ENCODE data around the gene HSPB7. TPM values are rescaled to one million over a fixed set of nuclear protein-coding genes. Genes with fewer than 3 reads are reported as not detected.

Gene HSPB7
- total RNA-seq, 1 donor from 2014 or later, result not detected

GRCh38 chr1:15972409-15972808 is 45.4 kb downstream of the HSPB7 start:
- Histone ChIP-seq H3K4me3 (ENCODE audit: low read depth, low read length) (no peak overlapping the region), H3K27me3 (ENCODE audit: control insufficient read depth, insufficient read depth, low read length) (no peaks in the 10 kb centered on the region), H3K36me3 (ENCODE audit: control insufficient read depth, insufficient read depth, low read length) (peaks cover 2% of the 10 kb centered on the region)
- TF ChIP-seq CTCF (IDR thresholded peaks at IDR 0.05; ENCODE audit: insufficient read depth, low read length, poor library complexity, severe bottlenecking), result no peak
- DNase-seq (ENCODE audit: low read depth), result no peak

DNA sequence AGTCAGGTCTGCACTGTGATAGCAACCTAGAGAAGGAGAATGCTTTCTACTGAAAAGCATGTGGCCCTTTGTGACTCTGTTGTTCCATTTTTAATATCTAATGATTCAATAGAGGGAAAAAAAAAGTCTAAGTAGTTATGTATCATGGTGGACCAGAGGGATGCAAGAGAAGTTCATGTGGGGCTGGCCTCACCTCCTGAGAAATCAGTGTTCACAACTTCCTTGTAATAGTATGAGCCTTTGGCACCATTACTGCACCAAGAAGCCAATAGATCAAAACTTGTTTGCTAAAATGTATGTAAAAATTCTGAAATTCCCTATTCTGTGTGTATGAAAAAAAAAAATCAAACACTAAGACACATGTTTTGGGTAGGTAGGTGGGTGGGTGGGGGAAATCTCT is 46.9 kb downstream of the HSPB7 start:
- Histone ChIP-seq H3K27me3 (ENCODE audit: control insufficient read depth, insufficient read depth, low read length) (no peaks in the 10 kb centered on the region), H3K36me3 (ENCODE audit: control insufficient read depth, insufficient read depth, low read length) (peaks cover 2% of the 10 kb centered on the region), H3K4me3 (ENCODE audit: low read depth, low read length) (no peak overlapping the region)
- no peak for TF ChIP-seq CTCF (IDR thresholded peaks at IDR 0.05; ENCODE audit: insufficient read depth, low read length, poor library complexity, severe bottlenecking)
- no peak for DNase-seq (ENCODE audit: low read depth)

DNA sequence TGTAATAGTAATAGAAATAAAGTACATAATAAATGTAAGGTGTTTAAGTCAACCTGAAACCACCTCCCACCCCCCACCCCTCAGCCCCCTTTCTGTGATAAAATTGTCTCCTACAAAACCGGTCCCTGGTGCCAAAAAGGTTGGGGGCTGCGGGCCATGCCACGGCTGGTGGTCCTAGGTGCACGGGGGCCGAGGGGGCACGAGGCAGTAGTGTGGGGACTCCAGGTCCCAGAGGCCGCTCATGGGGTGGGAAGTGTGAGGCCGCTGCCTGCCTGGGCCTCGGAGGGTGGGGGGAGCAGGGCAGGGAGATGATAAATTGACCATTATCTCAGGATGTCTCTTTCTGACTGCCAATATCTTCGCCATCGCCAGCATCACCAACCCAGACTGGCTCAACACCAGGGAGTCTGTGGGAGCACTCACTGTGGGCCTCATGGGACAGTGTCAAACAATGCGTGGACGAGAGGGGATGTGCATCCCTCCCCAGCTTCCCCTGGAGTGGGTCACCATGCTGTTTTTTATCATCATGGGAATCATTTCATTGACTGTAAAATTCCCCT is 48.4 kb downstream of the HSPB7 start:
- no peak for DNase-seq (ENCODE audit: low read depth)
- H3K27me3 ChIP-seq (ENCODE audit: control insufficient read depth, insufficient read depth, low read length), result no peaks in the 10 kb centered on the region
- no peak for TF ChIP-seq CTCF (IDR thresholded peaks at IDR 0.05; ENCODE audit: insufficient read depth, low read length, poor library complexity, severe bottlenecking)
- peaks cover 2% of the 10 kb centered on the region for H3K36me3 ChIP-seq (ENCODE audit: control insufficient read depth, insufficient read depth, low read length)
- no peak overlapping the region for H3K4me3 ChIP-seq (ENCODE audit: low read depth, low read length)

GRCh38 chr1:15968172-15968571 is 49.7 kb downstream of the HSPB7 start:
- Histone ChIP-seq H3K27me3 (ENCODE audit: control insufficient read depth, insufficient read depth, low read length) (no peaks in the 10 kb centered on the region), H3K36me3 (ENCODE audit: control insufficient read depth, insufficient read depth, low read length) (peaks cover 2% of the 10 kb centered on the region), H3K4me3 (ENCODE audit: low read depth, low read length) (no peak overlapping the region)
- DNase-seq (ENCODE audit: low read depth), result no peak
- no peak for TF ChIP-seq CTCF (IDR thresholded peaks at IDR 0.05; ENCODE audit: insufficient read depth, low read length, poor library complexity, severe bottlenecking)

DNA sequence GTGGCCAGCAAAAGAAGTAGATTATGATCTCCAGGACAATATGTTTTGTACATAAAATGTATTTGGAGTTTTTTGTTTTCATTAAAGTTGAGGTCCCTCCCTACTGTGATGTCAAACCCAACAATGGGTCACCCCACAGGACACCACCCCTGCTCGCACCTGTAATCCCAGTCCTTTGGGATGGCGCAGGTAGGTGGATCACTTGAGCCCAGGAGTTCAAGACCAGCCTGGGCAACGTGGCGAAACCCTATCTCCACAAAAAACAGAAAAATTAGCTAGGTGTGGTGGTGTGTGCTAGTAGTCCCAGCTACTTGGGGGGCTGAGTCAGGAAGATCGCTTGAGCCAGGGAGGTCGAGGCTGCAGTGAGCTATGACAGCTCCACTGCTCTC is 50.9 kb downstream of the HSPB7 start:
- H3K27me3 ChIP-seq (ENCODE audit: control insufficient read depth, insufficient read depth, low read length), result no peaks in the 10 kb centered on the region
- no peak overlapping the region for H3K4me3 ChIP-seq (ENCODE audit: low read depth, low read length)
- no peak for DNase-seq (ENCODE audit: low read depth)
- TF ChIP-seq CTCF (IDR thresholded peaks at IDR 0.05; ENCODE audit: insufficient read depth, low read length, poor library complexity, severe bottlenecking), result no peak
- H3K36me3 ChIP-seq (ENCODE audit: control insufficient read depth, insufficient read depth, low read length), result no peaks in the 10 kb centered on the region
